H1 (cell line): ENCODE results near the gene HEATR1. TPM values are rescaled to one million over a fixed set of nuclear protein-coding genes. Genes with fewer than 3 reads are reported as not detected.

Experiments used
- CTCF ChIA-PET: fragments of 300-600 bp; sonication (Branson Sonifier 250); formaldehyde crosslinking; loops from one replicate; lab custom pipeline; 2021; ENCODE audit not compliant: partially characterized antibody; lab: Charles Lee
- POLR2A ChIA-PET: fragments of 300-600 bp; sonication (Branson Sonifier 250); formaldehyde crosslinking; loops from one replicate; lab custom pipeline; 2021; ENCODE audit warnings: inconsistent platforms; ENCODE audit not compliant: partially characterized antibody; lab: Charles Lee
- DNase-seq, 2 experiments: peaks; one replicate each; pipeline versions ENCODE4 v3.0.0 to v3.0.0-alpha.2; 2010 to 2022; ENCODE audit warnings: low spot score in 2 of 2, low read depth in 1 of 2, mixed read lengths in 1 of 2
- FAIRE-seq: peaks from 2 replicates; lab custom pipeline; 2011; peaks lifted over from hg19 to GRCh38; lab: Jason Lieb, UNC
- H2AFZ ChIP-seq: 2 replicates; pipeline ENCODE4 v1.8.1; 2012; ENCODE audit warnings: low read length, inconsistent platforms
- H2AK5ac ChIP-seq: 2 replicates; pipeline ENCODE4 v1.6.1; 2013; ENCODE audit warnings: low read depth, low read length
- H2BK120ac ChIP-seq: replicated peaks from 2 replicates; pipeline ENCODE3; 2013; ENCODE audit warnings: low read depth, low read length, inconsistent platforms
- H2BK12ac ChIP-seq: 2 replicates; pipeline ENCODE4 v1.6.1; 2013; ENCODE audit warnings: low read depth, low read length
- H2BK15ac ChIP-seq: 2 replicates; pipeline ENCODE4 v1.6.1; 2013; ENCODE audit warnings: low read length
- H2BK20ac ChIP-seq: 2 replicates; pipeline ENCODE4 v1.6.1; 2013; ENCODE audit warnings: low read length
- H2BK5ac ChIP-seq: 2 replicates; pipeline ENCODE4 v1.6.1; 2013; ENCODE audit warnings: low read depth, low read length
- H3K14ac ChIP-seq: 2 replicates; pipeline ENCODE4 v1.6.1; 2013; ENCODE audit warnings: inconsistent platforms; ENCODE audit not compliant: insufficient read length
- H3K18ac ChIP-seq: 2 replicates; pipeline ENCODE4 v1.6.1; 2013; ENCODE audit warnings: low read length; ENCODE audit errors: extremely low read depth
- H3K23ac ChIP-seq: 2 replicates; pipeline ENCODE4 v1.6.1; 2013; ENCODE audit warnings: inconsistent platforms; ENCODE audit not compliant: insufficient read length
- H3K23me2 ChIP-seq: 2 replicates; pipeline ENCODE4 v1.6.1; 2013; ENCODE audit warnings: low read depth, low read length
- H3K27ac ChIP-seq: 2 replicates; pipeline ENCODE4 v1.6.1; 2011; ENCODE audit warnings: low read depth, low read length, inconsistent platforms
- H3K27me3 ChIP-seq, 4 experiments: replicated peaks in 1 of 4; 1 replicate in 1 of 4; 2 replicates in 3 of 4; pipeline versions ENCODE4 v1.6.1 to v1.8.1; 2011 to 2013; ENCODE audit warnings: low read length in 3 of 4, mild to moderate bottlenecking in 3 of 4, inconsistent platforms in 2 of 4, mixed read lengths in 2 of 4, moderate library complexity in 1 of 4; ENCODE audit not compliant: control insufficient read depth in 3 of 4, insufficient read depth in 3 of 4; ENCODE audit errors: extremely low read depth in 1 of 4
- H3K36me3 ChIP-seq, 4 experiments: 2 replicates each; pipeline versions ENCODE4 v1.6.1 to v1.8.1; 2011 to 2013; ENCODE audit warnings: mild to moderate bottlenecking in 4 of 4, low read length in 3 of 4, moderate library complexity in 2 of 4, control low read depth in 1 of 4, inconsistent platforms in 1 of 4; ENCODE audit not compliant: insufficient read depth in 4 of 4, control insufficient read depth in 2 of 4
- H3K4ac ChIP-seq: replicated peaks from 2 replicates; pipeline ENCODE3; 2013; ENCODE audit warnings: low read length, low read depth, mixed read lengths, inconsistent platforms; ENCODE audit not compliant: insufficient read length
- H3K4me1 ChIP-seq, 4 experiments: replicated peaks in 1 of 4; 1 replicate in 1 of 4; 2 replicates in 3 of 4; pipeline versions ENCODE4 v1.6.1 to v1.8.1; 2011 to 2013; ENCODE audit warnings: low read length in 3 of 4, inconsistent platforms in 2 of 4, mixed read lengths in 1 of 4; ENCODE audit not compliant: insufficient read depth in 4 of 4, control insufficient read depth in 3 of 4
- H3K4me2 ChIP-seq, 2 experiments: 2 replicates each; pipeline versions ENCODE4 v1.6.1 to v1.8.1; 2011 to 2013; ENCODE audit warnings: low read depth in 2 of 2, low read length in 2 of 2, control low read depth in 1 of 2, inconsistent platforms in 1 of 2, mild to moderate bottlenecking in 1 of 2; ENCODE audit not compliant: insufficient read depth in 1 of 2
- H3K4me3 ChIP-seq, 4 experiments: fragments of 200-600, 300-600 bp in 1 of 4; sonication (generic), shearing (Covaris generic), sonication (Bioruptor Twin) in 1 of 4; 2 replicates each; pipeline versions ENCODE4 v1.5.1 to v1.8.1; 2011 to 2016; ENCODE audit warnings: low read length in 4 of 4, low read depth in 3 of 4, control low read depth in 2 of 4, inconsistent platforms in 2 of 4, mild to moderate bottlenecking in 2 of 4, mixed read lengths in 1 of 4, moderate library complexity in 1 of 4; ENCODE audit not compliant: insufficient read depth in 2 of 4; ENCODE audit errors: extremely low read depth in 1 of 4
- H3K56ac ChIP-seq: replicated peaks from 2 replicates; pipeline ENCODE3; 2013; ENCODE audit warnings: low read depth, mild to moderate bottlenecking, mixed read lengths, low read length, inconsistent platforms; ENCODE audit not compliant: insufficient read length
- H3K79me1 ChIP-seq: 2 replicates; pipeline ENCODE4 v1.6.1; 2013; ENCODE audit warnings: low read depth, low read length, control low read depth
- H3K79me2 ChIP-seq, 2 experiments: 2 replicates each; pipeline versions ENCODE4 v1.6.1 to v1.8.1; 2012 to 2013; ENCODE audit warnings: low read length in 2 of 2, mild to moderate bottlenecking in 2 of 2, inconsistent platforms in 1 of 2; ENCODE audit not compliant: insufficient read depth in 2 of 2, control insufficient read depth in 1 of 2
- H3K9ac ChIP-seq, 4 experiments: replicated peaks in 1 of 4; 1 replicate in 1 of 4; 2 replicates in 3 of 4; pipeline versions ENCODE4 v1.6.1 to v1.8.1; 2011 to 2013; ENCODE audit warnings: low read depth in 3 of 4, low read length in 3 of 4, control low read depth in 2 of 4, mild to moderate bottlenecking in 2 of 4, moderate library complexity in 2 of 4, inconsistent platforms in 1 of 4; ENCODE audit errors: extremely low read depth in 1 of 4
- H3K9me3 ChIP-seq, 2 experiments: 2 replicates each; pipeline versions ENCODE4 v1.6.1 to v1.8.1; 2012 to 2013; ENCODE audit warnings: mild to moderate bottlenecking in 2 of 2, moderate library complexity in 2 of 2, control low read depth in 1 of 2, inconsistent platforms in 1 of 2, low read depth in 1 of 2, low read length in 1 of 2, mixed read lengths in 1 of 2; ENCODE audit not compliant: insufficient read depth in 2 of 2
- H4K20me1 ChIP-seq, 2 experiments: replicated peaks in 1 of 2; 2 replicates each; pipeline versions ENCODE3 to v1.8.1; 2011 to 2013; ENCODE audit warnings: inconsistent platforms in 2 of 2, low read length in 2 of 2, mild to moderate bottlenecking in 1 of 2; ENCODE audit not compliant: insufficient read depth in 2 of 2, control insufficient read depth in 1 of 2
- H4K5ac ChIP-seq: 2 replicates; pipeline ENCODE4 v1.6.1; 2013; ENCODE audit warnings: low read length, low read depth, mixed read lengths, inconsistent platforms; ENCODE audit not compliant: insufficient read length
- H4K8ac ChIP-seq: 2 replicates; pipeline ENCODE4 v1.8.0; 2013; ENCODE audit warnings: mild to moderate bottlenecking, moderate library complexity, low read length, inconsistent platforms; ENCODE audit not compliant: insufficient read depth; ENCODE audit errors: extremely low read depth
- H4K91ac ChIP-seq: replicated peaks from 2 replicates; pipeline ENCODE3; 2013; ENCODE audit warnings: low read length, mixed read lengths, inconsistent platforms; ENCODE audit not compliant: insufficient read length
- WGBS, 2 experiments: shearing (Covaris generic) in 1 of 2; methylation state at CpG; one replicate each; pipeline versions ENCODE4 v1.1.6 to v1.1.7; 2013 to 2015; ENCODE audit warnings: low lambda C conversion rate in 2 of 2, mixed read lengths in 2 of 2, inconsistent platforms in 1 of 2, low coverage in 1 of 2, missing lambda C conversion rate in 1 of 2; ENCODE audit not compliant: insufficient replicate concordance in 2 of 2, insufficient coverage in 1 of 2, insufficient read length in 1 of 2; ENCODE audit errors: extremely low coverage in 1 of 2, missing lambda C conversion rate in 1 of 2; 5-methylcytosine and 5-hydroxymethylcytosine counted together
- polyA plus RNA-seq, 7 experiments: library from polyadenylated mRNA; depleted of rRNA in 3 of 7; stranded (reverse) in 5 of 7; unstranded in 2 of 7; fragments of >200 nt in 5 of 7; fragments of 200-250 nt in 2 of 7; gene quantifications; 1 replicate in 5 of 7; 2 replicates in 1 of 7; 4 replicates in 1 of 7; pipeline versions ENCODE4 v1.2.1 to v1.2.3, GENCODE V29; 2011 to 2013; ENCODE audit warnings: missing spikeins in 2 of 7, mixed read lengths in 2 of 7
- total RNA-seq: library from RNA; stranded (reverse); fragmentation: NEBNext Ultra II Directional; extraction: Animal tissue kit (Norgen Biotek cat#: 25700); gene quantifications from 2 replicates; pipeline ENCODE4 v1.2.1, GENCODE V29; 2021

HEATR1 gene
- total and polyA plus RNA-seq, 2 of the 8 experiments (the other 6 are each of a cell fraction or from before 2014, with no cell fraction given), result 13.0 to 95.8 TPM

DNA sequence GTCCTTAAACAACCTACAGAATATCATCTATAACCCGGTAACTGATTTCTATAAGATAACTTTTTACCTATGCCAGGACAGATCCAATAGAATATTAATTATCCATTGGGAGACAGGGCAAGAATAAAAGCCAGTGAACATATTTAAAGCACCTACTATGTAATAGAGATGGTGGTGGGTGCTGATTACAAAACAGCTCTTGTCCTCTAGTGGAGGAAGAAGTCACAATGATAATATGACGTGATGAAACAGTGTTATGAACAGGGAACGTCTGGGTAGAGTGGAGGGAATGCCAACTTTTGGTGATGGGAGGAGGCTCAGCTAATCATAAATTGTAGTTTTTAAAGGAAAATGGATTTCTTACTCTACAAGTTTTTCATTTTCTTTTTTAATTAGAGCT, 78.2 kb downstream of the HEATR1 start:
- Histone ChIP-seq H2AFZ (no peak overlapping the region), H3K23me2 (peaks cover 12% of the 10 kb centered on the region), H3K27me3 (peaks cover 0 to 21% (median 11%) of the 10 kb centered on the region in 4 experiments; a peak in 5 of 7 replicates), H3K36me3 (no peaks in the 10 kb centered on the region), H4K91ac (no peak overlapping the region), H3K9me3 (no peaks in the 10 kb centered on the region), H3K56ac (no peak overlapping the region), H4K20me1 (no peaks in the 10 kb centered on the region), H3K4me3 (no peak overlapping the region), H2BK5ac (no peak overlapping the region), H3K14ac (no peak overlapping the region), H3K79me2 (no peaks in the 10 kb centered on the region), H3K79me1 (no peaks in the 10 kb centered on the region), H4K5ac (no peak overlapping the region), H3K4me2 (no peak overlapping the region), H3K18ac (no peak overlapping the region), H4K8ac (no peak overlapping the region), H2BK20ac (no peak overlapping the region), H3K9ac (no peak overlapping the region), H2BK12ac (no peak overlapping the region), H3K4me1 (no peaks in the 10 kb centered on the region; a peak in 3 of 7 replicates), H2BK15ac (no peak overlapping the region), H2AK5ac (no peak overlapping the region), H3K27ac (no peak overlapping the region), H3K23ac (no peak overlapping the region), H2BK120ac (no peak overlapping the region), H3K4ac (no peak overlapping the region)
- FAIRE-seq (no peak), DNase-seq (no peak)
- WGBS, 2 experiments, result 82% methylated on average over 3 of the region's 3 CpGs; no CpG with 5 or more reads in 1 of the 2 experiments
- ChIA-PET POLR2A (interaction anchor here (0.6 to 1.3 kb wide), 2 partner anchors 33 to 1210 kb away, joined by 4 read pairs; no protein-coding TSS in a partner anchor), CTCF (interaction anchor here (0.5 to 1.4 kb wide), 6 partner anchors 9 to 415 kb away, joined by 3 to 4 read pairs (median 3); no protein-coding TSS in a partner anchor)
